Erythroblast (primary cell): ENCODE results near the gene PRKCD.

ENCODE experiments used
- DNase-seq, 2 experiments: peaks; one replicate each; lab custom pipeline; 2025; lab: John Stamatoyannopoulos, UW
- GATA1 ChIP-seq: IDR thresholded peaks from 2 replicates; pipeline ENCODE4 v1.6.1; 2011; ENCODE audit warnings: low read depth, mild to moderate bottlenecking, control low read depth, low read length, moderate library complexity
- POLR2A ChIP-seq: IDR thresholded peaks from 2 replicates; pipeline ENCODE4 v1.6.1; 2011; ENCODE audit warnings: mild to moderate bottlenecking, low read length

PRKCD gene

GRCh38 chr3:53160660-53161449 is at the start of gene PRKCD:
PRKCD (plus strand) TSS chr3:53161209; CDS start chr3:53178423, 17,214 bp downstream.
- DNase-seq, result peak; percentile 75 to 87
- TF ChIP-seq GATA1 (no peak), POLR2A (no peak)

GRCh38 chr3:53111822-53112221 is 49.2 kb upstream of the PRKCD start:
- DNase-seq, result no peak
- no peak for TF ChIP-seq GATA1
- TF ChIP-seq POLR2A, result no peak

GRCh38 chr3:53113293-53114010 is 47.6 kb upstream of the PRKCD start:
- TF ChIP-seq POLR2A (no peak), GATA1 (no peak)
- DNase-seq, result no peak

DNA sequence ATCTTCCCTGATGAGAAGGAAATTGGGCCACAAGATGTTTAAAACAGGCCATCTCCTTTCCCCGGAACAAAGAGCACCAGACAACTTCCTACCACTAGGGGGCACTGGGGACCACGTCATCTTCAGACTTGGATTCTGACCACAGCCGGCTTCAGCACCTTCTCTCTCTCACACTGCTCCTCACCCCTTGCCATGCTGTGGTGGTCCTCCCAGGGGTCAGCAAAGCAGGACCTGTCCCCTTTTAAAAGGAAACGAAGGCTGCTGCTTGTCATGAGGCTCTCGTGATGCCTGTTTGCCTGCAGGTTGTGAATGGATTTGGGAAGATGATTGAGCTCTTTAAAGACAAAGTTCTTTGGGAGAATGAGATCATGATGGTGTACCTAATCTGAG is 47.0 kb upstream of the PRKCD start:
- TF ChIP-seq POLR2A (no peak), GATA1 (no peak)
- peak; percentile 81 to 91 for DNase-seq

GRCh38 chr3:53114412-53115074 is 46.5 kb upstream of the PRKCD start:
- TF ChIP-seq POLR2A (no peak), GATA1 (no peak)
- peak in 1 of 2 experiments; percentile 8 for DNase-seq

DNA sequence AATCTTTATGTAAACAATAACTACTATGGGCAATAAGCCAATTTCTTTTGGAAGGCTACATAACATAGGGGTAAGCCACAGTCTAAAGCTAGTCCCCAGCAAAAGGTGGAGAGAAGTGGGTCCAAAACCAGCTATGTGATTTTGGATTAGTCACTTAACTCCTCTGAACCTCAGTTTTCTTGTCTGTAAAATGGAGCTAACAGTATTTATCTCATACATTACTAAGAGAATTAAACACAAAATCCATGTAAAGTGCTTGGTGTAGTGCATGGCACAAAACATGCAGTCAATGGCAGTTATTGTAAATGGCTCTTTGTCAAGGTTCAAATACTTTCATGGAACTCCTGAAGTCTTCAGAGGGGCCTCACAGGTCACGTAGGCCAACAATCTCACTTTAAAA is 44.1 kb upstream of the PRKCD start:
- DNase-seq, result no peak
- no peak for TF ChIP-seq GATA1
- TF ChIP-seq POLR2A, result no peak

DNA sequence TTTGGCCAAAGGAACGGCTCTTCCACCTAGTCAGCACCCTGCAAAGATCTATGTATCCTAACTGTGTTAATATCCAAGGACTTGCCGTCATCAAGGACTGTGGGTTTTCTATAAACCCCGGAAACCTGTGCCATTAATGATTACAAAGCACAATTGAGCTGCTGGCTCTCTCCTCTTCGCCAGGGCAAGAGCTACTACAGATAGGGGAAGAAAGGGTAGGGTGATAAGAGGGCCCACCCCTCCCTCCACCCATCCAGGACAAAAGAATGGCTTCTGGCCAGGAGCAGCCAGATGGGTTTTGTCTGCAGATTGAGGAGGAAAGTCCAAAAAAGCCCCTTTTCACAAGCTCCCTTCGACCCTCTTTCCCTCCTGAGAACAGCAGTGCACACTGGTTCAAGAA is 40.7 kb upstream of the PRKCD start:
- DNase-seq, result peak; percentile 59 to 87
- TF ChIP-seq GATA1 (no peak), POLR2A (no peak)

DNA sequence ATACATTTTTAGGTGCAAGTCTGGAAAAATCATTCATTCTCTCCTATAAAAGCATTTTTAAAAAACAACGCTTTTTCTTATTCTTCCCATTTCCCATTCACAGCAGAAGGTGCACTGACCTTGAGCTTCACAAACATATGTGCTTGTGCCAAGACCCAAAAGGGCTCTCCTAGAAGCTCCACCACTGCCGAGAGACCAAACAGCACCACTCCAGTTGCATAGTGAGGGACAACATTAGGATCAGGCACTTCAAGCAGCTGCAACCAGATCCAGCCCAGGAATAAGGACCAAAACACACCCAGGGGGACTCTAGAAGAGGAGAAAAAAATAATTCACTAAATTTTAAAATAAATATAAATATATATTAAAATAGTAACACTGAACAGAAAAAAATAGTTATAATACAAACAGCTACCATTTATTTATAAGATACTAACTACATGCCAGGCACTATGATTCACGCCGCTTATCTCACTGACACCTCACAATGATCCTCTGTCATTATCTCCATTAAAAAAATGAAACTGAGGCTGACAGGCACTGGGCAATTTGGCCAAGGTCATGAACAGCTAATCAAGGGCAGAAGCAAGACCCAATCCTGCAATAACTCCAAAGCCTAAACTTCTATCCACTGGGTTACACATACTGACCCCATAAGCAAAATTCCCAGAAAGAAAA is 38.6 kb upstream of the PRKCD start:
- TF ChIP-seq POLR2A, result no peak
- no peak for TF ChIP-seq GATA1
- peak; percentile 23 to 29 for DNase-seq

- TF ChIP-seq POLR2A (no peak), GATA1 (no peak)
- peak in 1 of 2 experiments; percentile 23 for DNase-seq
Measured at GRCh38 chr3:53122933-53123305, 38.1 kb upstream of the PRKCD start.

- DNase-seq, result no peak
- TF ChIP-seq POLR2A (no peak), GATA1 (no peak)
Measured at GRCh38 chr3:53123510-53123909, 37.5 kb upstream of the PRKCD start.

- DNase-seq, result peak; percentile 58 to 82
- TF ChIP-seq GATA1 (no peak), POLR2A (no peak)
Measured at GRCh38 chr3:53123953-53124352, 37.1 kb upstream of the PRKCD start.

GRCh38 chr3:53126601-53127000 is 34.4 kb upstream of the PRKCD start:
- TF ChIP-seq GATA1 (no peak), POLR2A (no peak)
- DNase-seq, result no peak

- TF ChIP-seq GATA1, result peak; percentile 45
- no peak for TF ChIP-seq POLR2A
- DNase-seq, result peak; percentile 94 to 99
Measured at GRCh38 chr3:53129344-53129743, 31.7 kb upstream of the PRKCD start.
